ENCODE results near the gene CYP3A5.
"Not testable (repeated sequence)": the region's sequence is repeated elsewhere in the genome, so short reads cannot be mapped to it uniquely, and the experiment has no call there.

The CYP3A5 gene

GRCh38 chr7:99685129-99685758, 5.4 kb upstream of the CYP3A5 start:
- DNase-seq, result no peak

GRCh38 chr7:99679032-99679399, 780 bp downstream of the CYP3A5 start:
- DNase-seq, result no peak

- no peak for DNase-seq
Measured at GRCh38 chr7:99677648-99678045, 2.1 kb downstream of the CYP3A5 start.

- DNase-seq, result no peak
Measured at GRCh38 chr7:99677013-99677647, 2.7 kb downstream of the CYP3A5 start.

- no peak for DNase-seq
Measured at GRCh38 chr7:99674995-99675742, 4.6 kb downstream of the CYP3A5 start.

- no peak for DNase-seq
Measured at GRCh38 chr7:99672573-99672972, 7.2 kb downstream of the CYP3A5 start.

- no peak for DNase-seq
Measured at GRCh38 chr7:99669782-99670181, 10.0 kb downstream of the CYP3A5 start.

- DNase-seq, result no peak
Measured at GRCh38 chr7:99668541-99668940, 11.3 kb downstream of the CYP3A5 start.

- no peak for DNase-seq
Measured at GRCh38 chr7:99667179-99667578, 12.6 kb downstream of the CYP3A5 start.

GRCh38 chr7:99666013-99666395, 13.8 kb downstream of the CYP3A5 start:
- no peak for DNase-seq

GRCh38 chr7:99665312-99666012, 14.3 kb downstream of the CYP3A5 start:
- DNase-seq, result no peak

- not testable (repeated sequence) for DNase-seq
Measured at GRCh38 chr7:99657879-99658278, 21.9 kb downstream of the CYP3A5 start.

- not testable (repeated sequence) for DNase-seq
Measured at GRCh38 chr7:99654626-99655025, 25.2 kb downstream of the CYP3A5 start.

GRCh38 chr7:99653754-99654153, 26.0 kb downstream of the CYP3A5 start:
- no peak for DNase-seq

- not testable (repeated sequence) for DNase-seq
Measured at GRCh38 chr7:99653269-99653668, 26.5 kb downstream of the CYP3A5 start.

- DNase-seq, result no peak
Measured at GRCh38 chr7:99652671-99653070, 27.1 kb downstream of the CYP3A5 start.

- DNase-seq, result no peak
Measured at GRCh38 chr7:99651290-99651689, 28.5 kb downstream of the CYP3A5 start.

GRCh38 chr7:99648843-99649242, 31.0 kb downstream of the CYP3A5 start:
- DNase-seq, result no peak

GRCh38 chr7:99645590-99645989, 34.2 kb downstream of the CYP3A5 start:
- no peak for DNase-seq

- no peak for DNase-seq
Measured at GRCh38 chr7:99644431-99644830, 35.4 kb downstream of the CYP3A5 start.

GRCh38 chr7:99643464-99643863, 36.3 kb downstream of the CYP3A5 start:
- no peak for DNase-seq

- DNase-seq, result no peak
Measured at GRCh38 chr7:99642027-99642426, 37.8 kb downstream of the CYP3A5 start.

- no peak for DNase-seq
Measured at GRCh38 chr7:99639267-99639666, 40.5 kb downstream of the CYP3A5 start.

GRCh38 chr7:99638731-99639130, 41.1 kb downstream of the CYP3A5 start:
- no peak for DNase-seq
